H1 (cell line): ENCODE measurements around the gene JADE3. TPM values are rescaled to one million over a fixed set of nuclear protein-coding genes. Genes with fewer than 3 reads are reported as not detected.

Source experiments
- TBP ChIP-seq: IDR thresholded peaks from 2 replicates; pipeline ENCODE4 v1.6.1; 2011; ENCODE audit warnings: low read depth, low read length, improper control_type of control experiment
- TCF12 ChIP-seq: IDR thresholded peaks from 2 replicates; pipeline ENCODE4 v1.6.1; 2011; ENCODE audit warnings: low read depth, mild to moderate bottlenecking, low read length
- polyA plus RNA-seq, 7 experiments: library from polyadenylated mRNA; depleted of rRNA in 3 of 7; stranded (reverse) in 5 of 7; unstranded in 2 of 7; fragments of >200 nt in 5 of 7; fragments of 200-250 nt in 2 of 7; gene quantifications; 1 replicate in 5 of 7; 2 replicates in 1 of 7; 4 replicates in 1 of 7; pipeline versions ENCODE4 v1.2.1 to v1.2.3, GENCODE V29; 2011 to 2013; ENCODE audit warnings: missing spikeins in 2 of 7, mixed read lengths in 2 of 7
- total RNA-seq: library from RNA; stranded (reverse); fragmentation: NEBNext Ultra II Directional; extraction: Animal tissue kit (Norgen Biotek cat#: 25700); gene quantifications from 2 replicates; pipeline ENCODE4 v1.2.1, GENCODE V29; 2021
- TF ChIP-seq, protein P1 (sequence below): fragments of 300-600 bp; sonication (generic); IDR thresholded peaks from 2 replicates; pipeline ENCODE4 v1.7.1; 2012; ENCODE audit warnings: low read length, moderate library complexity, mild to moderate bottlenecking, inconsistent platforms; ENCODE audit not compliant: insufficient replicate concordance
- TF ChIP-seq, protein P2 (sequence below): IDR thresholded peaks from 2 replicates; pipeline ENCODE4 v1.6.1; 2011; ENCODE audit warnings: low read length, improper control_type of control experiment

Gene JADE3
- total and polyA plus RNA-seq, 2 of the 8 experiments (the other 6 are each of a cell fraction or from before 2014, with no cell fraction given): 6.9 to 21.5 TPM

DNA sequence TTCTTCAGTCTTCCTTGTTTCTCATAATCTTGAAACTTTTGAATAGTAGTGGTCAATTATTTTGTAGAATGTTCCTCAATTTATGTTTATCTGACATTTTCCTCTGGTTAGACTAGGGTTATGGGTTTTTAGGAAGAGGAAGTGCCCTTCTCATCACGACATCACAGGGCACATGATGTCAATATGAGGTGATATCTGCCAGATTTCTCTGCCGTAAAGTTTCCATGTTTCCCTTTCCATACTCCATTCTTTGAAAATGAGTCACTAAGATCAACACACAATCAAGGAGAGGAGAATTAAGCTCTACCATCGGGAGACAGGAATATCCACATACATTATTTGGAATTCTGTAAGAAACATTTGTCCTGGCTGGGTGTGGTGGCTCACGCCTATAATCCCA is 46.9 kb upstream of the JADE3 start (continued):
- TF ChIP-seq, protein P1, sequence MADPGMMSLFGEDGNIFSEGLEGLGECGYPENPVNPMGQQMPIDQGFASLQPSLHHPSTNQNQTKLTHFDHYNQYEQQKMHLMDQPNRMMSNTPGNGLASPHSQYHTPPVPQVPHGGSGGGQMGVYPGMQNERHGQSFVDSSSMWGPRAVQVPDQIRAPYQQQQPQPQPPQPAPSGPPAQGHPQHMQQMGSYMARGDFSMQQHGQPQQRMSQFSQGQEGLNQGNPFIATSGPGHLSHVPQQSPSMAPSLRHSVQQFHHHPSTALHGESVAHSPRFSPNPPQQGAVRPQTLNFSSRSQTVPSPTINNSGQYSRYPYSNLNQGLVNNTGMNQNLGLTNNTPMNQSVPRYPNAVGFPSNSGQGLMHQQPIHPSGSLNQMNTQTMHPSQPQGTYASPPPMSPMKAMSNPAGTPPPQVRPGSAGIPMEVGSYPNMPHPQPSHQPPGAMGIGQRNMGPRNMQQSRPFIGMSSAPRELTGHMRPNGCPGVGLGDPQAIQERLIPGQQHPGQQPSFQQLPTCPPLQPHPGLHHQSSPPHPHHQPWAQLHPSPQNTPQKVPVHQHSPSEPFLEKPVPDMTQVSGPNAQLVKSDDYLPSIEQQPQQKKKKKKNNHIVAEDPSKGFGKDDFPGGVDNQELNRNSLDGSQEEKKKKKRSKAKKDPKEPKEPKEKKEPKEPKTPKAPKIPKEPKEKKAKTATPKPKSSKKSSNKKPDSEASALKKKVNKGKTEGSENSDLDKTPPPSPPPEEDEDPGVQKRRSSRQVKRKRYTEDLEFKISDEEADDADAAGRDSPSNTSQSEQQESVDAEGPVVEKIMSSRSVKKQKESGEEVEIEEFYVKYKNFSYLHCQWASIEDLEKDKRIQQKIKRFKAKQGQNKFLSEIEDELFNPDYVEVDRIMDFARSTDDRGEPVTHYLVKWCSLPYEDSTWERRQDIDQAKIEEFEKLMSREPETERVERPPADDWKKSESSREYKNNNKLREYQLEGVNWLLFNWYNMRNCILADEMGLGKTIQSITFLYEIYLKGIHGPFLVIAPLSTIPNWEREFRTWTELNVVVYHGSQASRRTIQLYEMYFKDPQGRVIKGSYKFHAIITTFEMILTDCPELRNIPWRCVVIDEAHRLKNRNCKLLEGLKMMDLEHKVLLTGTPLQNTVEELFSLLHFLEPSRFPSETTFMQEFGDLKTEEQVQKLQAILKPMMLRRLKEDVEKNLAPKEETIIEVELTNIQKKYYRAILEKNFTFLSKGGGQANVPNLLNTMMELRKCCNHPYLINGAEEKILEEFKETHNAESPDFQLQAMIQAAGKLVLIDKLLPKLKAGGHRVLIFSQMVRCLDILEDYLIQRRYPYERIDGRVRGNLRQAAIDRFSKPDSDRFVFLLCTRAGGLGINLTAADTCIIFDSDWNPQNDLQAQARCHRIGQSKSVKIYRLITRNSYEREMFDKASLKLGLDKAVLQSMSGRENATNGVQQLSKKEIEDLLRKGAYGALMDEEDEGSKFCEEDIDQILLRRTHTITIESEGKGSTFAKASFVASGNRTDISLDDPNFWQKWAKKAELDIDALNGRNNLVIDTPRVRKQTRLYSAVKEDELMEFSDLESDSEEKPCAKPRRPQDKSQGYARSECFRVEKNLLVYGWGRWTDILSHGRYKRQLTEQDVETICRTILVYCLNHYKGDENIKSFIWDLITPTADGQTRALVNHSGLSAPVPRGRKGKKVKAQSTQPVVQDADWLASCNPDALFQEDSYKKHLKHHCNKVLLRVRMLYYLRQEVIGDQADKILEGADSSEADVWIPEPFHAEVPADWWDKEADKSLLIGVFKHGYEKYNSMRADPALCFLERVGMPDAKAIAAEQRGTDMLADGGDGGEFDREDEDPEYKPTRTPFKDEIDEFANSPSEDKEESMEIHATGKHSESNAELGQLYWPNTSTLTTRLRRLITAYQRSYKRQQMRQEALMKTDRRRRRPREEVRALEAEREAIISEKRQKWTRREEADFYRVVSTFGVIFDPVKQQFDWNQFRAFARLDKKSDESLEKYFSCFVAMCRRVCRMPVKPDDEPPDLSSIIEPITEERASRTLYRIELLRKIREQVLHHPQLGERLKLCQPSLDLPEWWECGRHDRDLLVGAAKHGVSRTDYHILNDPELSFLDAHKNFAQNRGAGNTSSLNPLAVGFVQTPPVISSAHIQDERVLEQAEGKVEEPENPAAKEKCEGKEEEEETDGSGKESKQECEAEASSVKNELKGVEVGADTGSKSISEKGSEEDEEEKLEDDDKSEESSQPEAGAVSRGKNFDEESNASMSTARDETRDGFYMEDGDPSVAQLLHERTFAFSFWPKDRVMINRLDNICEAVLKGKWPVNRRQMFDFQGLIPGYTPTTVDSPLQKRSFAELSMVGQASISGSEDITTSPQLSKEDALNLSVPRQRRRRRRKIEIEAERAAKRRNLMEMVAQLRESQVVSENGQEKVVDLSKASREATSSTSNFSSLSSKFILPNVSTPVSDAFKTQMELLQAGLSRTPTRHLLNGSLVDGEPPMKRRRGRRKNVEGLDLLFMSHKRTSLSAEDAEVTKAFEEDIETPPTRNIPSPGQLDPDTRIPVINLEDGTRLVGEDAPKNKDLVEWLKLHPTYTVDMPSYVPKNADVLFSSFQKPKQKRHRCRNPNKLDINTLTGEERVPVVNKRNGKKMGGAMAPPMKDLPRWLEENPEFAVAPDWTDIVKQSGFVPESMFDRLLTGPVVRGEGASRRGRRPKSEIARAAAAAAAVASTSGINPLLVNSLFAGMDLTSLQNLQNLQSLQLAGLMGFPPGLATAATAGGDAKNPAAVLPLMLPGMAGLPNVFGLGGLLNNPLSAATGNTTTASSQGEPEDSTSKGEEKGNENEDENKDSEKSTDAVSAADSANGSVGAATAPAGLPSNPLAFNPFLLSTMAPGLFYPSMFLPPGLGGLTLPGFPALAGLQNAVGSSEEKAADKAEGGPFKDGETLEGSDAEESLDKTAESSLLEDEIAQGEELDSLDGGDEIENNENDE: no peak
- TF ChIP-seq, protein P2, sequence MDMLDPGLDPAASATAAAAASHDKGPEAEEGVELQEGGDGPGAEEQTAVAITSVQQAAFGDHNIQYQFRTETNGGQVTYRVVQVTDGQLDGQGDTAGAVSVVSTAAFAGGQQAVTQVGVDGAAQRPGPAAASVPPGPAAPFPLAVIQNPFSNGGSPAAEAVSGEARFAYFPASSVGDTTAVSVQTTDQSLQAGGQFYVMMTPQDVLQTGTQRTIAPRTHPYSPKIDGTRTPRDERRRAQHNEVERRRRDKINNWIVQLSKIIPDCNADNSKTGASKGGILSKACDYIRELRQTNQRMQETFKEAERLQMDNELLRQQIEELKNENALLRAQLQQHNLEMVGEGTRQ: no peak
- TF ChIP-seq TBP: no peak
- no peak for TF ChIP-seq TCF12
